NT2/D1 (cell line): ENCODE results near the gene USP12.

Experiments
- SUZ12 ChIP-seq: IDR thresholded peaks from 2 replicates; pipeline ENCODE4 v1.6.1; 2011; ENCODE audit not compliant: insufficient read length, insufficient read depth; ENCODE audit errors: extremely low read depth
- YY1 ChIP-seq: IDR thresholded peaks from 2 replicates; pipeline ENCODE4 v1.6.1; 2011; ENCODE audit not compliant: insufficient read length, insufficient read depth

GRCh38 chr13:27035892-27036235, 135.7 kb downstream of the USP12 start:
- TF ChIP-seq YY1 (no peak), SUZ12 (no peak)
